Lower lobe of right lung (tissue), 2 donors: ENCODE results near the gene WIPF1. TPM values are rescaled to one million over a fixed set of nuclear protein-coding genes. Genes with fewer than 3 reads are reported as not detected.

Source experiments
- ATAC-seq, 2 donors: fragments of 200-7000 bp; cut with Tn5 transposase; one replicate each; pipeline ENCODE4 v1.9.1; 2020 to 2022; ENCODE audit warnings: mild to moderate bottlenecking in 2 of 2, moderate library complexity in 2 of 2
- DNase-seq: peaks from one replicate; pipeline ENCODE4 v3.0.0-alpha.2; 2020
- H3K27ac ChIP-seq: fragments of 200-600 bp; one replicate; pipeline ENCODE4 v1.8.0; 2022
- H3K27me3 ChIP-seq: fragments of 200-600 bp; one replicate; pipeline ENCODE4 v1.8.0; 2022; ENCODE audit warnings: low read depth
- H3K36me3 ChIP-seq: fragments of 200-600 bp; one replicate; pipeline ENCODE4 v1.8.0; 2022; ENCODE audit warnings: mild to moderate bottlenecking
- H3K4me1 ChIP-seq: fragments of 200-600 bp; one replicate; pipeline ENCODE4 v1.8.0; 2022
- H3K4me3 ChIP-seq: fragments of 200-600 bp; one replicate; pipeline ENCODE4 v1.8.0; 2022; ENCODE audit warnings: mild to moderate bottlenecking
- H3K9me3 ChIP-seq: fragments of 200-600 bp; one replicate; pipeline ENCODE4 v1.8.0; 2022
- CTCF ChIP-seq: fragments of 200-600 bp; IDR thresholded peaks from one replicate; pipeline ENCODE4 v1.8.0; 2022; ENCODE audit warnings: antibody characterized with exemption, mild to moderate bottlenecking
- intact Hi-C: fragments of 100-400 bp; cut with DNase I; formaldehyde crosslinking; loops from one replicate; pipeline ENCODE4 v1.11.0; 2022
- total RNA-seq: library from RNA; stranded (reverse); fragmentation: NEBNext Ultra II Directional; extraction: Animal tissue kit (Norgen Biotek cat#: 25700); gene quantifications from one replicate; pipeline ENCODE4 v1.2.1, GENCODE V29; 2021
- donor health status: DM: no; HTN: yes; CAD: no; lungs with severe emphysema.

Gene WIPF1
- total RNA-seq, 1 donor from 2014 or later, result 84.4 TPM

- Histone ChIP-seq H3K9me3 (no peaks in the 10 kb centered on the region), H3K36me3 (no peaks in the 10 kb centered on the region), H3K27me3 (no peaks in the 10 kb centered on the region), H3K4me3 (no peak overlapping the region), H3K27ac (no peak overlapping the region), H3K4me1 (no peaks in the 10 kb centered on the region)
- no peak for ATAC-seq
- TF ChIP-seq CTCF, result no peak
- intact Hi-C loops, result no loop called here
- no peak for DNase-seq
Measured at GRCh38 chr2:174544156-174544555, 53.4 kb downstream of the WIPF1 start.

GRCh38 chr2:174540893-174541292, 56.7 kb downstream of the WIPF1 start:
- no peaks in the 10 kb centered on the region for H3K36me3 ChIP-seq
- H3K9me3 ChIP-seq, result no peaks in the 10 kb centered on the region
- H3K27me3 ChIP-seq, result no peaks in the 10 kb centered on the region
- DNase-seq (no peak), ATAC-seq (no peak)
- no peak overlapping the region for H3K27ac ChIP-seq
- no peaks in the 10 kb centered on the region for H3K4me1 ChIP-seq
- no peak for TF ChIP-seq CTCF
- H3K4me3 ChIP-seq, result no peak overlapping the region
- intact Hi-C loops, result no loop called here

- intact Hi-C loops, result no loop called here
- Histone ChIP-seq H3K27ac (no peak overlapping the region), H3K36me3 (no peaks in the 10 kb centered on the region), H3K4me3 (no peak overlapping the region), H3K4me1 (no peaks in the 10 kb centered on the region), H3K9me3 (no peaks in the 10 kb centered on the region), H3K27me3 (no peaks in the 10 kb centered on the region)
- ATAC-seq (no peak), DNase-seq (no peak)
- TF ChIP-seq CTCF, result no peak
Measured at GRCh38 chr2:174535757-174536703, 61.6 kb downstream of the WIPF1 start.

GRCh38 chr2:174535083-174535482, 62.5 kb downstream of the WIPF1 start:
- intact Hi-C loops, result no loop called here
- Histone ChIP-seq H3K27ac (no peak overlapping the region), H3K4me1 (no peaks in the 10 kb centered on the region), H3K27me3 (no peaks in the 10 kb centered on the region), H3K36me3 (no peaks in the 10 kb centered on the region), H3K4me3 (no peak overlapping the region), H3K9me3 (no peaks in the 10 kb centered on the region)
- TF ChIP-seq CTCF, result no peak
- DNase-seq, result no peak
- ATAC-seq, result no peak

- DNase-seq, result no peak
- H3K27ac ChIP-seq, result no peak overlapping the region
- no peak overlapping the region for H3K4me3 ChIP-seq
- no peaks in the 10 kb centered on the region for H3K27me3 ChIP-seq
- no peak for TF ChIP-seq CTCF
- intact Hi-C loops, result no loop called here
- ATAC-seq, result no peak
- H3K36me3 ChIP-seq, result no peaks in the 10 kb centered on the region
- no peaks in the 10 kb centered on the region for H3K9me3 ChIP-seq
- H3K4me1 ChIP-seq, result no peaks in the 10 kb centered on the region
Measured at GRCh38 chr2:174529916-174530315, 67.7 kb downstream of the WIPF1 start.
